HPDE6-E6E7 (cell line): ENCODE results near the gene F7.

Experiments
- DNase-seq: peaks from one replicate; pipeline ENCODE4 v3.0.0; 2011; ENCODE audit warnings: missing footprints; ENCODE audit errors: extremely low spot score

F7 gene

GRCh38 chr13:113086991-113087922 is 18.3 kb upstream of the F7 start:
- DNase-seq, result no peak

GRCh38 chr13:113087923-113088690 is 17.5 kb upstream of the F7 start:
- no peak for DNase-seq

- DNase-seq, result no peak
Measured at GRCh38 chr13:113088691-113089020, 16.9 kb upstream of the F7 start.

- DNase-seq, result no peak
Measured at GRCh38 chr13:113089693-113090414, 15.7 kb upstream of the F7 start.

GRCh38 chr13:113090415-113090770 is 15.2 kb upstream of the F7 start:
- DNase-seq, result no peak

- no peak for DNase-seq
Measured at GRCh38 chr13:113090806-113091205, 14.8 kb upstream of the F7 start.

- DNase-seq, result no peak
Measured at GRCh38 chr13:113091211-113091771, 14.3 kb upstream of the F7 start.

GRCh38 chr13:113091891-113092775 is 13.5 kb upstream of the F7 start:
- no peak for DNase-seq

- DNase-seq, result no peak
Measured at GRCh38 chr13:113092776-113093579, 12.6 kb upstream of the F7 start.

- no peak for DNase-seq
Measured at GRCh38 chr13:113093580-113094409, 11.8 kb upstream of the F7 start.

- DNase-seq, result no peak
Measured at GRCh38 chr13:113094410-113094800, 11.2 kb upstream of the F7 start.

- DNase-seq, result no peak
Measured at GRCh38 chr13:113095146-113096051, 10.2 kb upstream of the F7 start.

GRCh38 chr13:113096052-113096744 is 9.4 kb upstream of the F7 start:
- DNase-seq, result no peak

GRCh38 chr13:113096745-113097305 is 8.8 kb upstream of the F7 start:
- DNase-seq, result no peak

- no peak for DNase-seq
Measured at GRCh38 chr13:113097651-113098050, 7.9 kb upstream of the F7 start.

- DNase-seq, result no peak
Measured at GRCh38 chr13:113098162-113098732, 7.3 kb upstream of the F7 start.

GRCh38 chr13:113099142-113099541 is 6.4 kb upstream of the F7 start:
- DNase-seq, result no peak
